Loucy (cell line): ENCODE data around the gene ZBED4.

Experiments used
- H2AFZ ChIP-seq: fragments of 200-600 bp; sonication (generic); 2 replicates; pipeline ENCODE4 v1.6.0; 2016; ENCODE audit warnings: antibody characterized with exemption, mild to moderate bottlenecking, low read length, moderate library complexity
- H3F3A ChIP-seq: fragments of 200-600 bp; 2 replicates; pipeline ENCODE4 v1.6.0; 2016; ENCODE audit warnings: antibody characterized with exemption, low read depth, mild to moderate bottlenecking
- H3K27me3 ChIP-seq: fragments of 200-600 bp; sonication (generic); 2 replicates; pipeline ENCODE4 v1.6.1; 2014; ENCODE audit warnings: low read length, mild to moderate bottlenecking; ENCODE audit not compliant: insufficient read depth, poor library complexity, severe bottlenecking
- H3K36me3 ChIP-seq: fragments of 200-600 bp; sonication (generic); 2 replicates; pipeline ENCODE4 v1.6.1; 2016; ENCODE audit warnings: low read length; ENCODE audit not compliant: insufficient read depth
- H3K4me1 ChIP-seq: fragments of 200-600 bp; sonication (generic); 2 replicates; pipeline ENCODE4 v1.5.1; 2014; ENCODE audit warnings: low read length, mild to moderate bottlenecking; ENCODE audit not compliant: insufficient read depth, poor library complexity, severe bottlenecking
- H3K4me2 ChIP-seq: fragments of 200-600 bp; sonication (generic); 2 replicates; pipeline ENCODE4 v1.6.0; 2014; ENCODE audit warnings: antibody characterized with exemption, low read length, low read depth, mild to moderate bottlenecking; ENCODE audit not compliant: poor library complexity, severe bottlenecking
- H3K4me3 ChIP-seq: fragments of 200-600 bp; sonication (generic); 2 replicates; pipeline ENCODE4 v1.5.1; 2014; ENCODE audit warnings: low read length, mild to moderate bottlenecking, mixed read lengths; ENCODE audit not compliant: poor library complexity, severe bottlenecking
- H3K79me2 ChIP-seq: fragments of 200-600 bp; sonication (generic); 2 replicates; pipeline ENCODE4 v1.6.1; 2014; ENCODE audit warnings: low read length; ENCODE audit not compliant: insufficient read depth
- H3K9ac ChIP-seq: fragments of 200-600 bp; sonication (generic); 2 replicates; pipeline ENCODE4 v1.6.0; 2014; ENCODE audit warnings: mild to moderate bottlenecking, low read depth, low read length, moderate library complexity; ENCODE audit not compliant: poor library complexity, severe bottlenecking
- H3K9me2 ChIP-seq: fragments of 200-600 bp; sonication (generic); replicated peaks from 2 replicates; pipeline ENCODE4 v1.6.1; 2016; ENCODE audit warnings: low read depth, low read length, mixed read lengths
- H3K9me3 ChIP-seq: fragments of 200-600 bp; sonication (generic); 2 replicates; pipeline ENCODE4 v1.6.1; 2014; ENCODE audit warnings: mild to moderate bottlenecking, antibody characterized with exemption, low read length, low read depth; ENCODE audit not compliant: insufficient read depth
- H4K20me1 ChIP-seq: fragments of 200-600 bp; sonication (generic); 2 replicates; pipeline ENCODE4 v1.6.0; 2014; ENCODE audit warnings: antibody characterized with exemption, low read length, mild to moderate bottlenecking; ENCODE audit not compliant: insufficient read depth, poor library complexity, severe bottlenecking
- EZH2phosphoT487 ChIP-seq: fragments of 200-600 bp; IDR thresholded peaks from 2 replicates; pipeline ENCODE4 v1.6.1; 2018; ENCODE audit warnings: antibody characterized with exemption, mild to moderate bottlenecking, moderate library complexity, borderline replicate concordance
- TF ChIP-seq, protein P1 (sequence below): fragments of 200-600 bp; sonication (generic); conservative IDR thresholded peaks from 2 replicates; pipeline ENCODE4 v1.5.1; 2014; ENCODE audit warnings: mild to moderate bottlenecking, antibody characterized with exemption, low read length

The ZBED4 gene

DNA sequence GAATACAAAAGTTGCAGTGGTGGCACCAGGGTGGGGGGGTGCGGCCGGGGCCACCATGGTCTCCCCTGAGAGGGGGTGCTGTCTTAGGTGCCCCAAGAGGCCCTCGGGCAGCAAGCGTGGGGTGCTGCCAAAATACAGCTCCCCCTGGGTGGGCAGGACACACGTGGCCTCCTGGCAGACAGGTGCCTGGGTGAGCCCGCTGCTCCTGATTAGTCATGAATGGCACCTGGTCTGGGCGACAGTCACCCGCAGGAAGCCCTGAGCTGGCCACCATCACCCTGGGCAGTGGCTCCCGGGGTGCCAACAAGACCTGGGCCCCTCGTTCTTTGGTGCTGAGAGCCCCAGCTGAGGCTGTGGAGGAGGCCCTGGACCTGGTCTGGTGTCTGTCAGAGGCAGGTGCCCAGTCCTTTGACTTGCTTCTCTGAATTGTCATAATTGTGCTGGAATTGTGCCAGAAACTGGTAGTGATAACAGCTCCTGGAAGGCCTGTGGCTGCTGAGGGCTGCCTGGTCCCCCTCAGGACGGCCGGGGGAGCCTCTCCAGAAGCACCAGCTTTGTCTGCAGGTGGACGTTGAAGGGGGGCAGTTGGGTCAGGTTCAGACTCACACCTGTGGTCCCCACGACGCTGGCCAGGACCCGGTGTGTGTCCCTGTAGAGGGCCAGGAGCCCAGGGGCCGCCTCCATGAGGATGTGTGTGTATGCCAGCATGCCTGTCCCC is 49.8 kb downstream of the ZBED4 start:
- no peak overlapping the region for H2AFZ ChIP-seq
- H3K79me2 ChIP-seq = no peaks in the 10 kb centered on the region; the same call in 1 of the 2 replicates
- H3K36me3 ChIP-seq = peaks cover 15% of the 10 kb centered on the region; the same call in 1 of the 2 replicates
- no peaks in the 10 kb centered on the region for H3K9me3 ChIP-seq
- TF ChIP-seq EZH2phosphoT487 = no peak
- TF ChIP-seq, protein P1, sequence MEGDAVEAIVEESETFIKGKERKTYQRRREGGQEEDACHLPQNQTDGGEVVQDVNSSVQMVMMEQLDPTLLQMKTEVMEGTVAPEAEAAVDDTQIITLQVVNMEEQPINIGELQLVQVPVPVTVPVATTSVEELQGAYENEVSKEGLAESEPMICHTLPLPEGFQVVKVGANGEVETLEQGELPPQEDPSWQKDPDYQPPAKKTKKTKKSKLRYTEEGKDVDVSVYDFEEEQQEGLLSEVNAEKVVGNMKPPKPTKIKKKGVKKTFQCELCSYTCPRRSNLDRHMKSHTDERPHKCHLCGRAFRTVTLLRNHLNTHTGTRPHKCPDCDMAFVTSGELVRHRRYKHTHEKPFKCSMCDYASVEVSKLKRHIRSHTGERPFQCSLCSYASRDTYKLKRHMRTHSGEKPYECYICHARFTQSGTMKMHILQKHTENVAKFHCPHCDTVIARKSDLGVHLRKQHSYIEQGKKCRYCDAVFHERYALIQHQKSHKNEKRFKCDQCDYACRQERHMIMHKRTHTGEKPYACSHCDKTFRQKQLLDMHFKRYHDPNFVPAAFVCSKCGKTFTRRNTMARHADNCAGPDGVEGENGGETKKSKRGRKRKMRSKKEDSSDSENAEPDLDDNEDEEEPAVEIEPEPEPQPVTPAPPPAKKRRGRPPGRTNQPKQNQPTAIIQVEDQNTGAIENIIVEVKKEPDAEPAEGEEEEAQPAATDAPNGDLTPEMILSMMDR = no peak
- H3K9me2 ChIP-seq = no peaks in the 10 kb centered on the region
- H3K4me2 ChIP-seq = no peak overlapping the region
- H4K20me1 ChIP-seq = no peaks in the 10 kb centered on the region
- H3F3A ChIP-seq = no peaks in the 10 kb centered on the region
- H3K4me1 ChIP-seq = no peaks in the 10 kb centered on the region
- H3K27me3 ChIP-seq = no peaks in the 10 kb centered on the region
- H3K9ac ChIP-seq = no peak overlapping the region
- H3K4me3 ChIP-seq = no peak overlapping the region

DNA sequence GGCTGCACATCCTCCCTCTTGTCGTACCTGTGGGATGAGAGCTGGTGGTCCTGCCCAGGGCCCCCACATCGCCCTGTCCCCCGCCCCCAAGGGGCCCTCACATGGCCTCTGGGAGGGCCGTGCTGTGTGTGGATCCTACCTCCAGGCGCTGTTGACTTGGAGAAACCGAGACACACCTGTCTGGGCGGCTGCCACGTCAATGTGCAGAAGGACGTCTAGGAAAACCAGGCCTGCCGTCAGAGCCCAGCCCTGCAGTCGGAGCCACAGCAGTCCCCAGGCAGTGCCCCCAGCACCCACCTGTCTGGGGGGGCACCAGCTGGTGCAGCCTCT is 50.4 kb downstream of the ZBED4 start:
- H3F3A ChIP-seq = no peaks in the 10 kb centered on the region
- no peaks in the 10 kb centered on the region for H3K4me1 ChIP-seq
- TF ChIP-seq, protein P1 = no peak
- TF ChIP-seq EZH2phosphoT487 = no peak
- H4K20me1 ChIP-seq = no peaks in the 10 kb centered on the region
- peaks cover 15% of the 10 kb centered on the region; the same call in 1 of the 2 replicates for H3K36me3 ChIP-seq
- H3K4me3 ChIP-seq = no peak overlapping the region
- no peak overlapping the region for H3K4me2 ChIP-seq
- H3K79me2 ChIP-seq = no peaks in the 10 kb centered on the region; the same call in 1 of the 2 replicates
- H3K9ac ChIP-seq = no peak overlapping the region
- no peaks in the 10 kb centered on the region for H3K9me3 ChIP-seq
- no peaks in the 10 kb centered on the region for H3K27me3 ChIP-seq
- no peaks in the 10 kb centered on the region for H3K9me2 ChIP-seq
- no peak overlapping the region for H2AFZ ChIP-seq

DNA sequence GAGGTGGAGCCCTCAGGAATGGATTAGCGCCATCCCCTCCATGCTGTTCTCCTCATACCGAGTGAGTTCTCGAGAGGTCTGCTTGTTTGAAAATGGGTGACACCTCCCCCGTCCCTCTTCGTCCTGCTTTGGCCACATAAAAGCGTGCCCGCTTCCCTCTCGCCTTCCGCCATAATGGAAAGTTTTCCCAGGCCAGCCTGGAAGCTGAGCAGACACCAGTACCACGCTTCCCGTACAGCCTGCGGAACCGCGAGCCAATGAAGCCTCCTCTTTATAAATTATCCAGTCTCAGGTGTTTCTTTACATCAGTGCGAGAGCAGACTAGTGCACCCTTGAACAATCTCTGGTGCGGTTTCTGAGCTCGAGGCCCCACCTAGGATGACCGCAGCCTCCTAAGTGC is 51.8 kb downstream of the ZBED4 start:
- H3K27me3 ChIP-seq = no peaks in the 10 kb centered on the region
- no peaks in the 10 kb centered on the region for H4K20me1 ChIP-seq
- no peaks in the 10 kb centered on the region for H3K9me2 ChIP-seq
- no peak overlapping the region for H3K9ac ChIP-seq
- H3K4me1 ChIP-seq = no peaks in the 10 kb centered on the region
- H3F3A ChIP-seq = no peaks in the 10 kb centered on the region
- no peaks in the 10 kb centered on the region; the same call in 1 of the 2 replicates for H3K79me2 ChIP-seq
- no peak overlapping the region for H3K4me3 ChIP-seq
- no peaks in the 10 kb centered on the region for H3K9me3 ChIP-seq
- H3K4me2 ChIP-seq = no peak overlapping the region
- TF ChIP-seq, protein P1 = no peak
- TF ChIP-seq EZH2phosphoT487 = no peak
- H3K36me3 ChIP-seq = peaks cover 15% of the 10 kb centered on the region; the same call in 1 of the 2 replicates
- no peak overlapping the region for H2AFZ ChIP-seq
